ENCODE data around the gene BSG. TPM values are rescaled to one million over a fixed set of nuclear protein-coding genes. Genes with fewer than 3 reads are reported as not detected.

The BSG gene
- total RNA-seq, 2 donors from 2014 or later = 176 to 264 TPM

- H3K27me3 ChIP-seq = no peaks in the 10 kb centered on the region
- TF ChIP-seq CTCF (IDR thresholded peaks at IDR 0.05) (no peak), POLR2A (IDR thresholded peaks at IDR 0.05) (no peak)
- H3K9me3 ChIP-seq = no peaks in the 10 kb centered on the region
- H3K36me3 ChIP-seq (replicated peaks in 1 of 2; ENCODE audit: insufficient read depth in 1 of 2, low read depth in 2 of 2) = peaks cover 0 to 13% of the 10 kb centered on the region in 2 donors
- no peaks in the 10 kb centered on the region for H3K4me1 ChIP-seq
- H3K4me3 ChIP-seq = no peak overlapping the region
- intact Hi-C loops (cut with DNase I) = no loop called here
- DNase-seq (no peak), ATAC-seq (no peak)
- no peak overlapping the region for H3K27ac ChIP-seq
- 84 to 91% methylated on average over 12 to 19 of the region's 29 CpGs for WGBS, 2 donors
Measured at GRCh38 chr19:617551-618246, 45.3 kb downstream of the BSG start.

GRCh38 chr19:618247-618619 is 45.8 kb downstream of the BSG start:
- Histone ChIP-seq H3K9me3 (no peaks in the 10 kb centered on the region), H3K27me3 (no peaks in the 10 kb centered on the region), H3K4me3 (no peak overlapping the region), H3K4me1 (no peaks in the 10 kb centered on the region), H3K27ac (no peak overlapping the region), H3K36me3 (replicated peaks in 1 of 2; ENCODE audit: insufficient read depth in 1 of 2, low read depth in 2 of 2) (peaks cover 0 to 13% of the 10 kb centered on the region in 2 donors)
- TF ChIP-seq CTCF (IDR thresholded peaks at IDR 0.05) (no peak), POLR2A (IDR thresholded peaks at IDR 0.05) (no peak)
- WGBS, 2 donors = 91% methylated on average over 8 to 19 of the region's 19 CpGs
- intact Hi-C loops (cut with DNase I) = no loop called here
- DNase-seq (no peak), ATAC-seq (no peak)

- Histone ChIP-seq H3K4me1 (no peaks in the 10 kb centered on the region), H3K27me3 (no peaks in the 10 kb centered on the region), H3K9me3 (no peaks in the 10 kb centered on the region), H3K27ac (no peak overlapping the region), H3K4me3 (no peak overlapping the region), H3K36me3 (replicated peaks in 1 of 2; ENCODE audit: insufficient read depth in 1 of 2, low read depth in 2 of 2) (peaks cover 0 to 13% of the 10 kb centered on the region in 2 donors)
- 90 to 91% methylated on average over 10 to 18 of the region's 27 CpGs for WGBS, 2 donors
- no peak for TF ChIP-seq POLR2A (IDR thresholded peaks at IDR 0.05)
- no peak for TF ChIP-seq CTCF (IDR thresholded peaks at IDR 0.05)
- ATAC-seq = no peak
- no peak for DNase-seq
- intact Hi-C loops (cut with DNase I) = no loop called here
Measured at GRCh38 chr19:618674-619285, 46.4 kb downstream of the BSG start.

- ATAC-seq (no peak), DNase-seq (no peak)
- intact Hi-C loops (cut with DNase I) = no loop called here
- Histone ChIP-seq H3K27me3 (no peaks in the 10 kb centered on the region), H3K4me1 (no peaks in the 10 kb centered on the region), H3K36me3 (replicated peaks in 1 of 2; ENCODE audit: insufficient read depth in 1 of 2, low read depth in 2 of 2) (peaks cover 0 to 18% of the 10 kb centered on the region in 2 donors), H3K4me3 (no peak overlapping the region), H3K27ac (no peak overlapping the region), H3K9me3 (no peaks in the 10 kb centered on the region)
- 94 to 95% methylated on average over 24 to 45 of the region's 47 CpGs for WGBS, 2 donors
- TF ChIP-seq CTCF (IDR thresholded peaks at IDR 0.05) (no peak), POLR2A (IDR thresholded peaks at IDR 0.05) (no peak)
Measured at GRCh38 chr19:619286-620002, 47.0 kb downstream of the BSG start.
